ENCODE results near the gene SCGB3A1. TPM values are rescaled to one million over a fixed set of nuclear protein-coding genes. Genes with fewer than 3 reads are reported as not detected.

SCGB3A1 gene
- total RNA-seq, 1 experiment from 2014 or later: not detected

DNA sequence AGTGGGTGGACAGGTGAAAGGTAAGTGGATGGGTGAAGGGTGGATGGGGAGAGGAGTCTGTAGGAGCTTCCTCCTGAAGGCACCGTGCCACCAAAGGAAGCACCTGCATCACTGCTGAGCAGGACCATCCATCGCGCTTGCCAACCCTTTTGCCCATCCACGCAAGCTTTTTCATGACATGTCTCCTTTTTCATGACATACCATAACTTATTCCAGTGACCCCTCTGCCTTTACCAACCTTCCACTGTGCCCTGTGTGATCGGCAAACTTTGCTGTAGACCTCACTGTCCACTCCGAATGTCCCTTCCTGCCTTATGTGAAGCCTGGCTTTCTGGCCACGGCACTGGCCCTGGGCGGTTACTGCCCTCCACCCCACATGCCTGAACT lies 44.7 kb upstream of the SCGB3A1 start:
- Mint-ChIP-seq H3K27ac (no peak overlapping the region), H3K9me3 (no peaks in the 10 kb centered on the region), H3K4me1 (0 out of 2 replicates have a peak, but pooled peaks cover 6% of the 10 kb centered on the region), H3K4me3 (no peak overlapping the region), H3K36me3 (no peaks in the 10 kb centered on the region), H3K27me3 (ENCODE audit: low read depth) (no peaks in the 10 kb centered on the region)
- POLR2A ChIA-PET: no interaction called here
- no peak for DNase-seq (ENCODE audit: low spot score)
- CTCF ChIA-PET: interaction anchor here (3.4 kb wide), 1 partner anchor 17 kb away, joined by 35 read pairs; no protein-coding TSS in a partner anchor
- TF ChIP-seq IRF2 (CRISPR knock-in tag; IDR thresholded peaks at IDR 0.05; ENCODE audit: borderline replicate concordance, low read depth) (no peak), MXD4 (CRISPR knock-in tag; IDR thresholded peaks at IDR 0.05; ENCODE audit: borderline replicate concordance) (no peak), ATF6 (CRISPR knock-in tag; IDR thresholded peaks at IDR 0.05) (no peak), ZNF281 (CRISPR knock-in tag; IDR thresholded peaks at IDR 0.05) (no peak), PRDM15 (CRISPR knock-in tag; IDR thresholded peaks at IDR 0.05) (no peak), RELA (CRISPR knock-in tag; IDR thresholded peaks at IDR 0.05; ENCODE audit: borderline replicate concordance) (no peak), ZNF671 (CRISPR knock-in tag; IDR thresholded peaks at IDR 0.05) (no peak), ERG (CRISPR knock-in tag; IDR thresholded peaks at IDR 0.05) (no peak), ETV6 (CRISPR knock-in tag; IDR thresholded peaks at IDR 0.05) (no peak), SMAD4 (CRISPR knock-in tag; IDR thresholded peaks at IDR 0.05) (no peak), ZNF263 (CRISPR knock-in tag; IDR thresholded peaks at IDR 0.05; ENCODE audit: low read depth) (no peak)
- TF ChIP-seq, protein P1, sequence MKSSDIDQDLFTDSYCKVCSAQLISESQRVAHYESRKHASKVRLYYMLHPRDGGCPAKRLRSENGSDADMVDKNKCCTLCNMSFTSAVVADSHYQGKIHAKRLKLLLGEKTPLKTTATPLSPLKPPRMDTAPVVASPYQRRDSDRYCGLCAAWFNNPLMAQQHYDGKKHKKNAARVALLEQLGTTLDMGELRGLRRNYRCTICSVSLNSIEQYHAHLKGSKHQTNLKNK (CRISPR knock-in tag; IDR thresholded peaks at IDR 0.05): no peak
- TF ChIP-seq, protein P2, sequence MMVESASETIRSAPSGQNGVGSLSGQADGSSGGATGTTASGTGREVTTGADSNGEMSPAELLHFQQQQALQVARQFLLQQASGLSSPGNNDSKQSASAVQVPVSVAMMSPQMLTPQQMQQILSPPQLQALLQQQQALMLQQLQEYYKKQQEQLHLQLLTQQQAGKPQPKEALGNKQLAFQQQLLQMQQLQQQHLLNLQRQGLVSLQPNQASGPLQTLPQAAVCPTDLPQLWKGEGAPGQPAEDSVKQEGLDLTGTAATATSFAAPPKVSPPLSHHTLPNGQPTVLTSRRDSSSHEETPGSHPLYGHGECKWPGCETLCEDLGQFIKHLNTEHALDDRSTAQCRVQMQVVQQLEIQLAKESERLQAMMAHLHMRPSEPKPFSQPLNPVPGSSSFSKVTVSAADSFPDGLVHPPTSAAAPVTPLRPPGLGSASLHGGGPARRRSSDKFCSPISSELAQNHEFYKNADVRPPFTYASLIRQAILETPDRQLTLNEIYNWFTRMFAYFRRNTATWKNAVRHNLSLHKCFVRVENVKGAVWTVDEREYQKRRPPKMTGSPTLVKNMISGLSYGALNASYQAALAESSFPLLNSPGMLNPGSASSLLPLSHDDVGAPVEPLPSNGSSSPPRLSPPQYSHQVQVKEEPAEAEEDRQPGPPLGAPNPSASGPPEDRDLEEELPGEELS (CRISPR knock-in tag; IDR thresholded peaks at IDR 0.05): no peak
- TF ChIP-seq, protein P3, sequence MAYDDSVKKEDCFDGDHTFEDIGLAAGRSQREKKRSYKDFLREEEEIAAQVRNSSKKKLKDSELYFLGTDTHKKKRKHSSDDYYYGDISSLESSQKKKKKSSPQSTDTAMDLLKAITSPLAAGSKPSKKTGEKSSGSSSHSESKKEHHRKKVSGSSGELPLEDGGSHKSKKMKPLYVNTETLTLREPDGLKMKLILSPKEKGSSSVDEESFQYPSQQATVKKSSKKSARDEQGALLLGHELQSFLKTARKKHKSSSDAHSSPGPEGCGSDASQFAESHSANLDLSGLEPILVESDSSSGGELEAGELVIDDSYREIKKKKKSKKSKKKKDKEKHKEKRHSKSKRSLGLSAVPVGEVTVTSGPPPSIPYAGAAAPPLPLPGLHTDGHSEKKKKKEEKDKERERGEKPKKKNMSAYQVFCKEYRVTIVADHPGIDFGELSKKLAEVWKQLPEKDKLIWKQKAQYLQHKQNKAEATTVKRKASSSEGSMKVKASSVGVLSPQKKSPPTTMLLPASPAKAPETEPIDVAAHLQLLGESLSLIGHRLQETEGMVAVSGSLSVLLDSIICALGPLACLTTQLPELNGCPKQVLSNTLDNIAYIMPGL (CRISPR knock-in tag; IDR thresholded peaks at IDR 0.05): no peak
- ATAC-seq: no peak

Measured in WTC11 (cell line).